HEK293 (cell line): ENCODE data around the gene HLA-C.

ENCODE experiments used
- GLI2 ChIP-seq: fragments of 450-650 bp; formaldehyde crosslinking; IDR thresholded peaks from 2 replicates; pipeline ENCODE4; 2017; ENCODE audit warnings: missing biosample characterization, missing genetic modification characterization, low read depth, borderline replicate concordance
- KLF7 ChIP-seq: fragments of 450-650 bp; formaldehyde crosslinking; IDR thresholded peaks from 2 replicates; pipeline ENCODE4 v1.5.1; 2016; ENCODE audit warnings: missing biosample characterization, missing genetic modification characterization, borderline replicate concordance
- MZF1 ChIP-seq: fragments of 450-650 bp; formaldehyde crosslinking; IDR thresholded peaks from 2 replicates; pipeline ENCODE4 v1.5.1; 2017; ENCODE audit warnings: missing biosample characterization, missing genetic modification characterization, borderline replicate concordance
- PRDM1 ChIP-seq: fragments of 450-650 bp; formaldehyde crosslinking; IDR thresholded peaks from 2 replicates; pipeline ENCODE4; 2016; ENCODE audit warnings: missing biosample characterization, missing genetic modification characterization
- RBAK ChIP-seq: fragments of 450-650 bp; formaldehyde crosslinking; IDR thresholded peaks from 2 replicates; pipeline ENCODE4 v1.5.1; 2016; ENCODE audit warnings: missing biosample characterization, missing genetic modification characterization
- SALL2 ChIP-seq: fragments of 450-650 bp; formaldehyde crosslinking; IDR thresholded peaks from 2 replicates; pipeline ENCODE4 v1.5.0; 2017; ENCODE audit warnings: missing biosample characterization, mild to moderate bottlenecking, missing genetic modification characterization, borderline replicate concordance
- SCRT2 ChIP-seq: fragments of 450-650 bp; formaldehyde crosslinking; IDR thresholded peaks from 2 replicates; pipeline ENCODE4 v1.5.1; 2016; ENCODE audit warnings: missing biosample characterization, missing genetic modification characterization
- ZEB2 ChIP-seq: fragments of 450-650 bp; formaldehyde crosslinking; IDR thresholded peaks from 2 replicates; pipeline ENCODE4 v1.5.1; 2016; ENCODE audit warnings: missing biosample characterization, missing genetic modification characterization
- ZIC2 ChIP-seq: fragments of 450-650 bp; formaldehyde crosslinking; IDR thresholded peaks from 2 replicates; pipeline ENCODE4 v1.5.1; 2016; ENCODE audit warnings: missing biosample characterization, missing genetic modification characterization
- ZNF132 ChIP-seq: fragments of 450-650 bp; formaldehyde crosslinking; IDR thresholded peaks from 2 replicates; pipeline ENCODE4 v1.5.1; 2017; ENCODE audit warnings: missing biosample characterization, missing genetic modification characterization, borderline replicate concordance
- ZNF157 ChIP-seq: fragments of 450-650 bp; formaldehyde crosslinking; IDR thresholded peaks from 2 replicates; pipeline ENCODE4 v1.5.1; 2016; ENCODE audit warnings: missing biosample characterization, missing genetic modification characterization
- ZNF354C ChIP-seq: fragments of 450-650 bp; formaldehyde crosslinking; IDR thresholded peaks from 2 replicates; pipeline ENCODE4 v1.5.1; 2016; ENCODE audit warnings: missing biosample characterization, missing genetic modification characterization, low read depth, borderline replicate concordance
- ZNF514 ChIP-seq: fragments of 450-650 bp; formaldehyde crosslinking; IDR thresholded peaks from 2 replicates; pipeline ENCODE4 v1.5.1; 2016; ENCODE audit warnings: missing biosample characterization, missing genetic modification characterization
- ZNF529 ChIP-seq: fragments of 450-650 bp; formaldehyde crosslinking; IDR thresholded peaks from 2 replicates; pipeline ENCODE4 v1.5.1; 2017; ENCODE audit warnings: missing genetic modification characterization, missing biosample characterization; ENCODE audit not compliant: insufficient replicate concordance
- ZNF549 ChIP-seq: fragments of 450-650 bp; IDR thresholded peaks from 2 replicates; pipeline ENCODE4 v1.5.1; 2018; ENCODE audit warnings: missing biosample characterization, missing genetic modification characterization, mild to moderate bottlenecking, inconsistent platforms, moderate library complexity
- ZNF555 ChIP-seq: fragments of 450-650 bp; formaldehyde crosslinking; conservative IDR thresholded peaks from 2 replicates; pipeline ENCODE4 v1.5.1; 2017; ENCODE audit warnings: missing biosample characterization, mild to moderate bottlenecking, missing genetic modification characterization, inconsistent platforms
- ZNF621 ChIP-seq: fragments of 450-650 bp; formaldehyde crosslinking; IDR thresholded peaks from 2 replicates; pipeline ENCODE4 v1.5.1; 2017; ENCODE audit warnings: missing biosample characterization, missing genetic modification characterization
- ZNF654 ChIP-seq: fragments of 450-650 bp; formaldehyde crosslinking; IDR thresholded peaks from 2 replicates; pipeline ENCODE4 v1.5.1; 2016; ENCODE audit warnings: low read depth, missing biosample characterization, missing genetic modification characterization
- ZNF792 ChIP-seq: fragments of 450-650 bp; formaldehyde crosslinking; IDR thresholded peaks from 2 replicates; pipeline ENCODE4 v1.5.1; 2016; ENCODE audit warnings: missing biosample characterization, missing genetic modification characterization
- ZNF837 ChIP-seq: fragments of 450-650 bp; formaldehyde crosslinking; IDR thresholded peaks from 2 replicates; pipeline ENCODE4 v1.5.1; 2016; ENCODE audit warnings: missing biosample characterization, missing genetic modification characterization
- ZSCAN30 ChIP-seq: fragments of 450-650 bp; IDR thresholded peaks from 2 replicates; pipeline ENCODE4 v1.5.1; 2018; ENCODE audit warnings: missing biosample characterization, mild to moderate bottlenecking, missing genetic modification characterization, moderate library complexity
- ZXDB ChIP-seq: fragments of 450-650 bp; formaldehyde crosslinking; IDR thresholded peaks from 2 replicates; pipeline ENCODE4 v1.5.1; 2016; ENCODE audit warnings: missing biosample characterization, missing genetic modification characterization
- TF ChIP-seq, protein P1 (sequence below): fragments of 450-650 bp; formaldehyde crosslinking; IDR thresholded peaks from 2 replicates; pipeline ENCODE4 v1.5.1; 2017; ENCODE audit warnings: missing biosample characterization, missing genetic modification characterization
- TF ChIP-seq, protein P2 (sequence below): fragments of 450-650 bp; formaldehyde crosslinking; IDR thresholded peaks from 2 replicates; pipeline ENCODE4 v1.5.1; 2016; ENCODE audit warnings: missing biosample characterization, missing genetic modification characterization
- TF ChIP-seq, protein P3 (sequence below): fragments of 450-650 bp; formaldehyde crosslinking; IDR thresholded peaks from 2 replicates; pipeline ENCODE4 v1.5.1; 2017; ENCODE audit warnings: missing biosample characterization, missing genetic modification characterization
- TF ChIP-seq, protein P4 (sequence below): fragments of 450-650 bp; formaldehyde crosslinking; IDR thresholded peaks from 2 replicates; pipeline ENCODE4 v1.5.1; 2016; ENCODE audit warnings: missing biosample characterization, missing genetic modification characterization
- TF ChIP-seq, protein P5 (sequence below): IDR thresholded peaks from 2 replicates; pipeline ENCODE4 v1.6.1; 2011; ENCODE audit warnings: mild to moderate bottlenecking, low read depth, low read length, borderline replicate concordance
- TF ChIP-seq, protein P6 (sequence below): fragments of 450-650 bp; formaldehyde crosslinking; IDR thresholded peaks from 2 replicates; pipeline ENCODE4 v1.5.1; 2016; ENCODE audit warnings: missing biosample characterization, missing genetic modification characterization
- TF ChIP-seq, protein P7 (sequence below): fragments of 450-650 bp; formaldehyde crosslinking; IDR thresholded peaks from 2 replicates; pipeline ENCODE4 v1.5.1; 2017; ENCODE audit warnings: missing biosample characterization, missing genetic modification characterization

Gene HLA-C

DNA sequence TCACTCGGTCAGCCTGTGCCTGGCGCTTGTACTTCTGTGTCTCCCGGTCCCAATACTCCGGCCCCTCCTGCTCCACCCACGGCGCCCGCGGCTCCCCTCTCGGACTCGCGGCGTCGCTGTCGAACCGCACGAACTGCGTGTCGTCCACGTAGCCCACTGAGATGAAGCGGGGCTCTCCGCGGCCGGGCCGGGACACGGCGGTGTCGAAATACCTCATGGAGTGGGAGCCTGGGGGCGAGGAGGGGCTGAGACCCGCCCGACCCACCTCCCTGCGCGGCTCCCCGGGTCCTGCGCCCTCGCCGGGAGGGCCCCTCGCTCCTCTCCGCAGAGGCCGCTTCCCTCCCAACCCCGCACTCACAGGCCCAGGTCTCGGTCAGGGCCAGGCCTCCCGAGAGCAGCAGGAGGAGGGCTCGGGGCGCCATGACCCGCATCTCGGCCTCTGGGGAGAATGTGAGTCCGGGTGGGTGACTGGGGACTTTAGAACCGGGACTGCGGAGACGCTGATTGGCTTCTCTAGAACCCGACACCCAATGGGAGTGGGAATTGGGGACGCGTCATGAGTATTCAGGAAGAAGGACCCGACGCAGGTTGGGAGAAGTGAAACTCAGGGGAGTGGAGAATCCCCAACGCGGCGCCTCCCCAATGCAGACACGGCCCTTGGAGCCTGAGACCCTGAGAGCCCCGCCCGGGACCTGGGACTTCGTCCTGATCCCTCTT lies at the start of gene HLA-C (continued):
- TF ChIP-seq GLI2 (tag by site-specific recombination) (no peak), RBAK (tag by site-specific recombination) (no peak), ZNF549 (tag by site-specific recombination) (no peak), ZNF529 (tag by site-specific recombination) (no peak), ZIC2 (tag by site-specific recombination) (peak; percentile 76; the same call in 1 of the 2 replicates), ZNF792 (tag by site-specific recombination) (no peak), PRDM1 (tag by site-specific recombination) (no peak), ZNF555 (tag by site-specific recombination) (no peak), ZEB2 (tag by site-specific recombination) (no peak), SALL2 (tag by site-specific recombination) (no peak), ZNF132 (tag by site-specific recombination) (no peak), ZNF514 (tag by site-specific recombination) (no peak), ZNF654 (tag by site-specific recombination) (no peak), ZNF837 (tag by site-specific recombination) (no peak), ZNF354C (tag by site-specific recombination) (no peak), ZSCAN30 (tag by site-specific recombination) (peak; percentile 56; the same call in 1 of the 2 replicates), MZF1 (tag by site-specific recombination) (peak; percentile 99), ZNF621 (tag by site-specific recombination) (no peak), SCRT2 (tag by site-specific recombination) (no peak), KLF7 (tag by site-specific recombination) (no peak), ZNF157 (tag by site-specific recombination) (no peak), ZXDB (peak; percentile 13; the same call in 1 of the 2 replicates)
- TF ChIP-seq, protein P1, sequence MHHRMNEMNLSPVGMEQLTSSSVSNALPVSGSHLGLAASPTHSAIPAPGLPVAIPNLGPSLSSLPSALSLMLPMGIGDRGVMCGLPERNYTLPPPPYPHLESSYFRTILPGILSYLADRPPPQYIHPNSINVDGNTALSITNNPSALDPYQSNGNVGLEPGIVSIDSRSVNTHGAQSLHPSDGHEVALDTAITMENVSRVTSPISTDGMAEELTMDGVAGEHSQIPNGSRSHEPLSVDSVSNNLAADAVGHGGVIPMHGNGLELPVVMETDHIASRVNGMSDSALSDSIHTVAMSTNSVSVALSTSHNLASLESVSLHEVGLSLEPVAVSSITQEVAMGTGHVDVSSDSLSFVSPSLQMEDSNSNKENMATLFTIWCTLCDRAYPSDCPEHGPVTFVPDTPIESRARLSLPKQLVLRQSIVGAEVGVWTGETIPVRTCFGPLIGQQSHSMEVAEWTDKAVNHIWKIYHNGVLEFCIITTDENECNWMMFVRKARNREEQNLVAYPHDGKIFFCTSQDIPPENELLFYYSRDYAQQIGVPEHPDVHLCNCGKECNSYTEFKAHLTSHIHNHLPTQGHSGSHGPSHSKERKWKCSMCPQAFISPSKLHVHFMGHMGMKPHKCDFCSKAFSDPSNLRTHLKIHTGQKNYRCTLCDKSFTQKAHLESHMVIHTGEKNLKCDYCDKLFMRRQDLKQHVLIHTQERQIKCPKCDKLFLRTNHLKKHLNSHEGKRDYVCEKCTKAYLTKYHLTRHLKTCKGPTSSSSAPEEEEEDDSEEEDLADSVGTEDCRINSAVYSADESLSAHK (tag by site-specific recombination): no peak
- TF ChIP-seq, protein P2, sequence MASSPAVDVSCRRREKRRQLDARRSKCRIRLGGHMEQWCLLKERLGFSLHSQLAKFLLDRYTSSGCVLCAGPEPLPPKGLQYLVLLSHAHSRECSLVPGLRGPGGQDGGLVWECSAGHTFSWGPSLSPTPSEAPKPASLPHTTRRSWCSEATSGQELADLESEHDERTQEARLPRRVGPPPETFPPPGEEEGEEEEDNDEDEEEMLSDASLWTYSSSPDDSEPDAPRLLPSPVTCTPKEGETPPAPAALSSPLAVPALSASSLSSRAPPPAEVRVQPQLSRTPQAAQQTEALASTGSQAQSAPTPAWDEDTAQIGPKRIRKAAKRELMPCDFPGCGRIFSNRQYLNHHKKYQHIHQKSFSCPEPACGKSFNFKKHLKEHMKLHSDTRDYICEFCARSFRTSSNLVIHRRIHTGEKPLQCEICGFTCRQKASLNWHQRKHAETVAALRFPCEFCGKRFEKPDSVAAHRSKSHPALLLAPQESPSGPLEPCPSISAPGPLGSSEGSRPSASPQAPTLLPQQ: peak; percentile 47
- TF ChIP-seq, protein P3, sequence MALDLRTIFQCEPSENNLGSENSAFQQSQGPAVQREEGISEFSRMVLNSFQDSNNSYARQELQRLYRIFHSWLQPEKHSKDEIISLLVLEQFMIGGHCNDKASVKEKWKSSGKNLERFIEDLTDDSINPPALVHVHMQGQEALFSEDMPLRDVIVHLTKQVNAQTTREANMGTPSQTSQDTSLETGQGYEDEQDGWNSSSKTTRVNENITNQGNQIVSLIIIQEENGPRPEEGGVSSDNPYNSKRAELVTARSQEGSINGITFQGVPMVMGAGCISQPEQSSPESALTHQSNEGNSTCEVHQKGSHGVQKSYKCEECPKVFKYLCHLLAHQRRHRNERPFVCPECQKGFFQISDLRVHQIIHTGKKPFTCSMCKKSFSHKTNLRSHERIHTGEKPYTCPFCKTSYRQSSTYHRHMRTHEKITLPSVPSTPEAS (tag by site-specific recombination): no peak
- TF ChIP-seq, protein P4, sequence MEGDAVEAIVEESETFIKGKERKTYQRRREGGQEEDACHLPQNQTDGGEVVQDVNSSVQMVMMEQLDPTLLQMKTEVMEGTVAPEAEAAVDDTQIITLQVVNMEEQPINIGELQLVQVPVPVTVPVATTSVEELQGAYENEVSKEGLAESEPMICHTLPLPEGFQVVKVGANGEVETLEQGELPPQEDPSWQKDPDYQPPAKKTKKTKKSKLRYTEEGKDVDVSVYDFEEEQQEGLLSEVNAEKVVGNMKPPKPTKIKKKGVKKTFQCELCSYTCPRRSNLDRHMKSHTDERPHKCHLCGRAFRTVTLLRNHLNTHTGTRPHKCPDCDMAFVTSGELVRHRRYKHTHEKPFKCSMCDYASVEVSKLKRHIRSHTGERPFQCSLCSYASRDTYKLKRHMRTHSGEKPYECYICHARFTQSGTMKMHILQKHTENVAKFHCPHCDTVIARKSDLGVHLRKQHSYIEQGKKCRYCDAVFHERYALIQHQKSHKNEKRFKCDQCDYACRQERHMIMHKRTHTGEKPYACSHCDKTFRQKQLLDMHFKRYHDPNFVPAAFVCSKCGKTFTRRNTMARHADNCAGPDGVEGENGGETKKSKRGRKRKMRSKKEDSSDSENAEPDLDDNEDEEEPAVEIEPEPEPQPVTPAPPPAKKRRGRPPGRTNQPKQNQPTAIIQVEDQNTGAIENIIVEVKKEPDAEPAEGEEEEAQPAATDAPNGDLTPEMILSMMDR (tag by site-specific recombination): peak; percentile 75
- TF ChIP-seq, protein P5, sequence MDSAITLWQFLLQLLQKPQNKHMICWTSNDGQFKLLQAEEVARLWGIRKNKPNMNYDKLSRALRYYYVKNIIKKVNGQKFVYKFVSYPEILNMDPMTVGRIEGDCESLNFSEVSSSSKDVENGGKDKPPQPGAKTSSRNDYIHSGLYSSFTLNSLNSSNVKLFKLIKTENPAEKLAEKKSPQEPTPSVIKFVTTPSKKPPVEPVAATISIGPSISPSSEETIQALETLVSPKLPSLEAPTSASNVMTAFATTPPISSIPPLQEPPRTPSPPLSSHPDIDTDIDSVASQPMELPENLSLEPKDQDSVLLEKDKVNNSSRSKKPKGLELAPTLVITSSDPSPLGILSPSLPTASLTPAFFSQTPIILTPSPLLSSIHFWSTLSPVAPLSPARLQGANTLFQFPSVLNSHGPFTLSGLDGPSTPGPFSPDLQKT: no peak
- TF ChIP-seq, protein P6, sequence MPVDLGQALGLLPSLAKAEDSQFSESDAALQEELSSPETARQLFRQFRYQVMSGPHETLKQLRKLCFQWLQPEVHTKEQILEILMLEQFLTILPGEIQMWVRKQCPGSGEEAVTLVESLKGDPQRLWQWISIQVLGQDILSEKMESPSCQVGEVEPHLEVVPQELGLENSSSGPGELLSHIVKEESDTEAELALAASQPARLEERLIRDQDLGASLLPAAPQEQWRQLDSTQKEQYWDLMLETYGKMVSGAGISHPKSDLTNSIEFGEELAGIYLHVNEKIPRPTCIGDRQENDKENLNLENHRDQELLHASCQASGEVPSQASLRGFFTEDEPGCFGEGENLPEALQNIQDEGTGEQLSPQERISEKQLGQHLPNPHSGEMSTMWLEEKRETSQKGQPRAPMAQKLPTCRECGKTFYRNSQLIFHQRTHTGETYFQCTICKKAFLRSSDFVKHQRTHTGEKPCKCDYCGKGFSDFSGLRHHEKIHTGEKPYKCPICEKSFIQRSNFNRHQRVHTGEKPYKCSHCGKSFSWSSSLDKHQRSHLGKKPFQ: no peak
- TF ChIP-seq, protein P7, sequence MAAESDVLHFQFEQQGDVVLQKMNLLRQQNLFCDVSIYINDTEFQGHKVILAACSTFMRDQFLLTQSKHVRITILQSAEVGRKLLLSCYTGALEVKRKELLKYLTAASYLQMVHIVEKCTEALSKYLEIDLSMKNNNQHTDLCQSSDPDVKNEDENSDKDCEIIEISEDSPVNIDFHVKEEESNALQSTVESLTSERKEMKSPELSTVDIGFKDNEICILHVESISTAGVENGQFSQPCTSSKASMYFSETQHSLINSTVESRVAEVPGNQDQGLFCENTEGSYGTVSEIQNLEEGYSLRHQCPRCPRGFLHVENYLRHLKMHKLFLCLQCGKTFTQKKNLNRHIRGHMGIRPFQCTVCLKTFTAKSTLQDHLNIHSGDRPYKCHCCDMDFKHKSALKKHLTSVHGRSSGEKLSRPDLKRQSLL (tag by site-specific recombination): no peak
